CD1c-positive myeloid dendritic cell (primary cell): ENCODE results near the gene TUBA1A.
"Not testable (repeated sequence)": the region's sequence is repeated elsewhere in the genome, so short reads cannot be mapped to it uniquely, and the experiment has no call there.

Source experiments
- DNase-seq: peaks from one replicate; pipeline ENCODE4 v3.0.0-alpha.2; 2016; ENCODE audit errors: extremely low spot score

The TUBA1A gene

DNA sequence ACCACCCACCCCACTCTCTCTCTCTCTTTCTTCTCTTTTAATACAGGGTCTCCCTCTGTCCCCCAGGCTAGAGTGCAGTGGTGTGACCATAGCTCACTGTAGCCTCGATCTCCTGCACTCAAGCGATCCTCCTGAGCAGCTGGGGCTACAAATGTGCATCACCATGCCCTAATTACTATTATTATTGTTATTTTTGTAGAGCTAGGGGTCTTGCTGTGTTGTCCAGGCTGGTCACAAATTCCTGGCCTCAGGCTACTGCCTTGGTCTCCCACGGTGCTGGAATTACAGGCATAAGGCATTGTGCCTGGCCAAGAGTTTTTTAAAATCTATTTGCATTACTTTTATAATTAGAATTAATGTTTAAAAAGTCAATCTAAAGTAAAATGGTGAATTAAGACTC is 34.7 kb downstream of the TUBA1A start:
- no peak for DNase-seq

DNA sequence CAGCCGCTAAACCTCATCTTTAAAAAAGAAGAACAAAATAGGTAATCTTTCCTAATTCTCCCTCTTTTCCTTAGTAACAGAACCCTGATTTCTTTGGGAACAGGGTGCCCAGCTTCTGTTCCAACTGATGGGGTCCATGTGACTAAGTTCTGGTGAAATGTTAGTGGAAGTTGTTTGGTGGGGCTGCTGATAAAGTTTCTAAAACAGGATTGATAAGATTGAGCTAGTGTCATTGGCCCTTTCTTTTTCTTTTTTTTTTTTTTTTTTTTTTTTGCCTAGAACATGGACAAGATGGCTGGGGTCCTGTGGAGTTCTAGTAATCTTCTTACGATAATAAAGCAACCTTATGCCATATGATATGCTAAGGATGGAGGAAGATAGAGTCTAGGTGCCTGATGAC is 41.5 kb downstream of the TUBA1A start:
- DNase-seq, result no peak

DNA sequence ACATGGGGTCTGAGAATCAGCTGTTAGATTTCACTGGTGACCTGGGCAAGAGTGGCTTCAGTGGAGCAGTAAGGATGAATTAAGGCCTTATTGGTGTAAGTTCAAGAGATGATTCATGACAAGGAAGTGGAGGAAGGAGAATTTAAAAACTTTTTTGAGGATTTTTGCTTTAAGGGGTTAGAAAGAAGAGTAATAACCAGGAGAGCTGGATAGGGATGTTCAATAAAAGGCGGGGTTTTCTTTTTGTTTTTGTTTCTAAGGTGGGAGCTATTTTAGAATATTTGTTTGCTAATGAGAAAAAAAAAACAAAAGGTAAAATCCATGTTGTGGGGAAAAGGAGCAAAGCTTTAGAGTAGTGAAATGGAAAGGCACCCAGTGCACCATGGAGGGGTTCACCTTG is 42.5 kb downstream of the TUBA1A start:
- DNase-seq, result no peak

DNA sequence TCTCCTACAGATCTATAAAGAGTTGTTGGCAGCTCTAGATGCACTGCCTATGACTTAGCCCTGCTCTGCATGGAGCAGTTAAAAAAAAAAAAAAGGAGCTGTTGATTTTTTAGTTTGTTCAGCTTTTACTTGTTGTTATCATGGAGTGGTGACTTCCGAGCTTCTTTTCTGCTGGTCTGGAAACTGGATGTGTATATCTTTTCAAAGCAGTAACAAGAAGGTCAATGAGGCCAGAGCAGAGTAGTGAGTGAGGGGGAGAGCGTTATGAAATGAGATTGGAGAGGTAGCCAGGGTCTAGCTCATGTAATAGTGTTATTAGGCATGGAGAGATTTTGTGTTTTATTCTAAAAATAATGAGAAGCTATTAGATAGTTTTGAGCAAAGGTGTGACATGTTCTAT is 44.5 kb downstream of the TUBA1A start:
- no peak for DNase-seq

DNA sequence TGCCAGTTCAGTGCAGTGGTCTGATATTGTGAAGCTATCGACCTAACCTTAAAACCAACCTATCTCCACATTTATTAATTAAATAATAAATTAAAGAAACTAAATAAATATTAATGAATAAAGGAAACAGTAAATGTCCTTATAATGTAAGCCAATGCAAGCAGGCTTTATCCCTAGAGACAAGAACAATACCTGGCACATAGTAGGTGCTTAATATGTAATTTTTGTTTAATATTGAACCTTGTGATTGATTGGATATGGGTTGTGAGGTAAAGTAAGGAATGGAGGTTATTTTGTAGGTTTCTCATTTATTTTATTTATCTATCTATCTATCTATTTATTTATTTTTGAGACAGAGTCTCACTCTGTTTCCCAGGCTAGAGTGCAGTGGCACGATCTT is 49.9 kb downstream of the TUBA1A start:
- DNase-seq, result no peak

DNA sequence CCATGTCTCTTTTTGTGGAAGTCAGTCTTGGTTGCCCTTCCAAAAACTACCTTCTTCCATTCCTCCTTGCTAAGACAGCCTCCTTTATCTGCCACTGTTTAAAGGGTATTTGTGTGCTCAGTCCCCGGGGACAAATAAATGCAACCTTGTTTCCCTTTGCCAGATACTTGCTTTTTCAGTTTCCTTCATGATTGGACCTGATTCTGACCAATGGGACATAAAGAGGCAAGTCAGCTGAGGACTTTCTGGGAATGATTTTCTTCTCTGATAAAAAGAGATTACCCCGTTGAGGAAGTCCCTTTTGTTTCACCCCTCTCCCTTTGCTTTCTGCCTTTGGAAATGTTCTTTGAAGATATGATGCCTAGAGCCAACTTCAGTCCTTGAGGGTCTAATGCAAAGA is 50.3 kb downstream of the TUBA1A start:
- DNase-seq, result no peak

DNA sequence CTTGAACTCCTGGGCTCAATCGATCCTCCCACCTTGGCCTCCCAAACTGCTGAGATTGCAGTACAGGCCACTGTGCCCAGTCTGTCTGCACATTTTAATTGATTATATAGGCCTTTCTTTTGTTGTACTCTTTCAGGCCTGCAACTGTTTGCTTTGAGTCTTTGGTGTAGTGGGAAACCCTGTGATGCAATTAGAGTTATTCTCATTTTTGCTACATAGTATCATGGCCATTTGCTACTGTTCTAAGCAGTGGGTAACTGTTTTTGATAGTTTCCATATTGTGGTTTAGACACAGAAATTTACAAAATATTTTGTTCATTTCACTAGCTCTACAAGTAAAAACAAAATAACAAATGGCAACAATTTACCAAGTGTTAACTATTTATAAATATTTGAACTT is 51.4 kb downstream of the TUBA1A start:
- no peak for DNase-seq

DNA sequence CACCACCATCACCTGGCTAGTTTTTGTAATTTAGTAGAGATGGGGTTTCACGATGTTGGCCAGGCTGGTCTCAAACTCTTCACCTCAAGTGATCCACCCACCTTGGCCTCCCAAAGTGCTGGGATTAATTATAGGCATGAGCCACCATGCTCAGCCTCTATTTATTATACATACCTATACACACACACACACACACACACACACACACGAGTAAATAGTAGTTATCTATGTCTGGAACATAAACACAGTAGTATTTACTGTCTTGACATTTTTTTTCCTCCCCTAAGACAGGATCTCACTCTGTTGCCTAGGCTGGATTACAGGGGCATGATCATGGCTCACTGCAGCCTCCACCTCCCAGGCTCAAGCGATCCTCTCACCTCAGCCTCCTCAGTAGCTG is 51.9 kb downstream of the TUBA1A start:
- DNase-seq, result not testable (repeated sequence)
